ENCODE data around the gene TBXA2R. TPM values are rescaled to one million over a fixed set of nuclear protein-coding genes. Genes with fewer than 3 reads are reported as not detected.

Gene TBXA2R
- total RNA-seq, 2 experiments from 2014 or later: 2.7 to 3.4 TPM

DNA sequence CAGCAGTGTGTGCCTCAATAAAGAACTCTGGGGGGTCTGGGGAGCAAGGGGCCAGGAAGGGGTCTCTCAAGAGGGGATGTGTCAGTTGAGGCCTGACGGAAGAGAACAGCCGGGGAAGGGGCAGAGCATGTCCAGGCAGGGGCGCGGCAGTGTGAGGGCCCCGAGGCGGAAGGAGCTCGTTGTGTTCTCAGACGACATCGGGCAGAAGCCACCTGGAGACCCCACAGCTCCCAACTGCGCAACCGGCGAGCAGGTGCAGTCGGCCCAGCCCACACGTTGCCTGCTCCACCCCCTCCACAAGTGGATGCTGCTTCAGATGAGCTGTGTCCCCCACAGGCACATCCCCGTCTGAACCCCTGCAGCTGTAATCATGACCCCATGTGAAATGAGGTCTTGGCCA lies 15.0 kb upstream of the TBXA2R start:
- ChIA-PET CTCF (interaction anchor here (0.6 to 1.7 kb wide), 2 partner anchors 13 kb away, joined by 3 to 4 read pairs; no protein-coding TSS in a partner anchor), POLR2A (no interaction called here)

DNA sequence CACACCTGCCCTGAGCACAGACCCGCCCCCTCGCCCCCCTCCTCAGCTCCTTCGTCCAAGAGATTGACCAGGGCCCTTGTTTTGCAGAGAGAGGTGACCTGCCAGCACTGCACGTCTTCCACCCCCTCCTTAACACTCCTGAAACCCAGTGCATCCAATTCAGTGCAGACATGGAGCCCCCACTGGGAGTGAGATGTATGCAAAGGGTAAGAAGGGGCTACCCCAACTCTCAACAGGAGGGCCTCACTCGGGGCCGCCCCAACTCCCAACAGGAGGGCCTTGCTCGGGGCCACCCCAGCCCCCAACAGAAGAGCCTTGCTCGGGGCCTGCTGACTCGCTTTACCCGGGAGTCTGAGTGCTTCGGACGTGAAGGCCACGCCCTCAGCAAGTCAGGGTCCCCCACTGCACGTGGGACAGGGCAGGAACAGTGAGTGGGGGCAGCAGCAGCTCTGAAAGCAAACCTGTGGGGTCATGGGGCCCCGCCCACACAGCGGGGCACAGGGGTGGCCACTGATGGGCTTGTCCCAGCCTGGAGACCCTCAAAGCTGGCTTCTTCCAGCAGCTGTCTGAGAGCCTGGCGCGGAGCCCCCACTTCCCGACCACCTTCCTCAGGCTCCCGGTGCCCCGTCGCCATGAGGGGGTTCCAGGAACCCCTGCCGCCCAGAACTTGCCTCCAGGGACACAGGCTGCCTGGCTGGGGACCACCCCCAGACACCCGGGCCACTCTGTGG lies 14.3 kb upstream of the TBXA2R start:
- ChIA-PET CTCF (interaction anchor here (1.0 to 1.7 kb wide), 3 partner anchors 13 to 36 kb away, joined by 3 to 4 read pairs (median 4); partner anchors contain the start of gene GIPC3), POLR2A (no interaction called here)

DNA sequence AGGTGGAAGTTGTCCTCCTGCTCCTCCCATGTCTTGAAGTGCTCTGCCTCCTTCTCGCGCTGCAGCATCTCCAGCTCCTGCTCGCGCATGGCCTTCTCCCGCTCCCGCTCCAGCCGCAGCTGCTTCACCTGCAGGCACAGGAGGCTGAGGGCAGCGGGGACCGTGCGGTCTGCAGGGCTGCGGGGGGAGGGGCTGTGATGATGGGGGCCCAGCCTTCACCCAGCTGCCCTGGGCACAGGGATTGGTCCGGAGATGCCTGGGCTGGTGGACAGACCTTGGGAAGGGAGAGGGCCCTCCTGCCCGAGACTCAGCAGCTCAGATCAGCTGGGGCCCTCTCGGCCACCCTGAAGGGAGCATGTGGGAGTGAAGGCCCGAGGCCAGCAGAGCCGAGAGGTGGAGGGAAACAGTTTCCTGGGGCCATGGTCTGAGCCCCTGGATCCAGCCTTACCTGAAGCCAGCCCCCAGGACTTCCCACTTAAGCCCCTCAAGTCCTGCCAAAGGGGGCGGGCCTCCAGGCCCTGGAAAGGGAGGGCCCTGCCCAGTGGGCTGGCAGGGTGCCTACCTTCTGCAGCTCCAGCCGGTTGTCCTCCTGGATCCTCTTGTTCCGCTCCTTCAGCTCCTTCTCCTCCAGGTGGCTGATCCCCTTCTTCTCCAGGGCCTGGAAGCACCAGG lies 13.6 kb upstream of the TBXA2R start:
- POLR2A ChIA-PET: no interaction called here
- CTCF ChIA-PET: interaction anchor here (1.0 to 1.7 kb wide), 4 partner anchors 12 to 35 kb away, joined by 3 to 4 read pairs (median 4); partner anchors contain the start of gene GIPC3

- POLR2A ChIA-PET: no interaction called here
- CTCF ChIA-PET: interaction anchor here (1.1 to 1.6 kb wide), 3 partner anchors 10 to 31 kb away, joined by 3 to 6 read pairs (median 4); no protein-coding TSS in a partner anchor
These were observed 12.9 kb upstream of the TBXA2R start for GRCh38 chr19:3619631-3620012.

GRCh38 chr19:3618811-3619630 lies 12.3 kb upstream of the TBXA2R start:
- POLR2A ChIA-PET: no interaction called here

GRCh38 chr19:3618144-3618810 lies 11.6 kb upstream of the TBXA2R start:
- CTCF ChIA-PET: interaction anchor here (0.6 to 1.5 kb wide), 5 partner anchors 9 to 407 kb away, joined by 3 to 6 read pairs (median 4); no protein-coding TSS in a partner anchor
- POLR2A ChIA-PET: no interaction called here

More at GRCh38 chr19:3618811-3619630, 12.3 kb upstream of the TBXA2R start:
- CTCF ChIA-PET: interaction anchor here (0.6 to 1.6 kb wide), 6 partner anchors 10 to 408 kb away, joined by 3 to 6 read pairs (median 4); no protein-coding TSS in a partner anchor

GRCh38 chr19:3617463-3617862 lies 10.8 kb upstream of the TBXA2R start:
- ChIA-PET CTCF (no interaction called here), POLR2A (no interaction called here)

- ChIA-PET POLR2A (no interaction called here), CTCF (interaction anchor here (1.3 kb wide), 1 partner anchor 29 kb away, joined by 6 read pairs; no protein-coding TSS in a partner anchor)
These were observed 9.0 kb upstream of the TBXA2R start for GRCh38 chr19:3615524-3616135.

- CTCF ChIA-PET: no interaction called here
These were observed 8.3 kb upstream of the TBXA2R start for GRCh38 chr19:3614858-3615505.

GRCh38 chr19:3613818-3614661 lies 7.4 kb upstream of the TBXA2R start:
- POLR2A ChIA-PET: no interaction called here
- CTCF ChIA-PET: no interaction called here

More at GRCh38 chr19:3614858-3615505, 8.3 kb upstream of the TBXA2R start:
- POLR2A ChIA-PET: no interaction called here

GRCh38 chr19:3612901-3613741 lies 6.4 kb upstream of the TBXA2R start:
- CTCF ChIA-PET: no interaction called here

DNA sequence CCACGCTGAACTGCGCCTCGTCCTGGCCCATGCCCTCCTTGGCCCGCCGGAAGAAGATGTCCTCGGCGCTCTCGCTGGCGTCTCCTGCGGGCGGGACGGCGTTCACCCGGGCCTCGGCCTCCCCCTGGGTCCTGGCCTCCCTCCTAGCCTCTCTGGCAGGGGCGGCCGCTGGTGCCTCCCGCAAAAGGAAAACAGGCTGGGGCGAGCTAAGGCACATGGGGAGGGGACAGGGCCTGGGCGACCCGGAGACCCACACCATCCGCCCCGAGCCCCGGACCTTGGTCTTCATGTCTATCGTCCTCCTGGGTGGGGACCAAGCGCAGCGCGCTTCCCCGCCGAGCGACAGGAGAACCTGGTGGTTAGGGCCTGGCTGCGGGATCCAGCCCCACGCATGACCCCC lies 5.7 kb upstream of the TBXA2R start:
- CTCF ChIA-PET: no interaction called here
- POLR2A ChIA-PET: no interaction called here

More at GRCh38 chr19:3612901-3613741, 6.4 kb upstream of the TBXA2R start:
- POLR2A ChIA-PET: no interaction called here

DNA sequence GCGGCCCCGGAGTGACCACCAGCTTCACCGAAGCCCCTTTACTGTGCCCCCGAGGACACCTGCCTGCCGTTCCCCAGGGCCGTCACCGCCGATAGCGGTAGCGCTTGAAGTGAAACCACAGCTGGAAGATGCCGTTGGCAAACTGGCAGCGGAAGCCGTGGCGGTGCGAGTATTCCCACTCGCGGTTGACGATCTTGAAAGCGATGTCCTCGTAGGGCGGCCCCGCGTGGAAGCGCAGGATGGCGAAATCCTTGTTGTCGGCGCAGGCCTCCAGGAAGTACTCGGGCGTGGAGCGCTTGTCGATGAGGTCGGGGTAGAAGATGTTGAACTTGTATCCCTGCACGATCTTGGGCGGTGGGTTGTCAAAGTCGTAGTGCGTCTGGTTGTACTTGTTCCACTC lies 5.2 kb upstream of the TBXA2R start:
- POLR2A ChIA-PET: no interaction called here
- CTCF ChIA-PET: no interaction called here

DNA sequence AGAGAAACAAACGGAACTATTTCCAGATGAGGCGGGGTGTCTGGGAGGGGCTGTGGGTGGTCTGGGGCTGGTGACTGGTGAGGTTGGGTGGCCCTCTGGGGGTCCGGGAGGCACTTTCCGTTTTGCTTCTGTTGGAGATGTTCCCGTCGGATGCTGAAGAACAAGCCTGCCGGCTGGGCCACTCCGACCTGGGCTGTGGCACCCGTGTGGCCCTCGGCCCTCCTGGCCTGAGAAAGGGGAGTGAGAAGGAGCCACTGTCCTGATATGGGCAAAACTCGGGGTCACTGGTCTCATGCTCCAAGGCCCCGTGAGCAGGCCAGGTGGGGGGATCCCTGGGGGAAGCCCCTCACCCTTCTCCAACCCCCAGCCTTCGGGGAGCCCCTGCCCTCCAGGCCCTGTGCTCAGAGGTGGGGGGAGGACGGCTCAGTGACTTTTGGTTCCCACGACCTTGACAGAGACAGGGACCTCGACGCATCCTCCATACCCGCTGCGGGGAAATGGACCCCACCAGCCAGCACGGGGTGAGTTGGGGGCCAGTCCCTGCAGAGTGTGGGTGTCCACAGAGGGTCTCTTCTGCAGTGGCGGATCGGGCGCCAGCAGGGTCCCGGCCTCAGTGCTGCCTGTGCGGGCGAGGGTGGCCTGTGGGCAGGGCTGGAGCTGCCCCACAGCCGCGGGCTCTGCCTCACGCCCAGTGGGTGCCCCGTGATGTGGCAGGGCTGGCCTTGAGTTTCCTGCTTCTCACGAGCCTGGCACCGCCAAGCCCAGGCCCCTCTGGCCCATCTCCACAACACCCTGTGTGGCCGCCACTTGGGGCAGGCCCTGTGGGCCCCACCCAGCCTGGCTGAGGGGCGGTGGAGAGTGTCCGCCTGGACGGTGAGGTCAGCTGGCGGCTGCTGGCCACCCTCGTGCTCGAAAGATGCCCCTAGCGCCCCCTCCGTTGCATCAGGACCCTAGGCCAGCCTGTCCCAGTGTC lies 4.4 kb upstream of the TBXA2R start:
- CTCF ChIA-PET: no interaction called here
- POLR2A ChIA-PET: no interaction called here

DNA sequence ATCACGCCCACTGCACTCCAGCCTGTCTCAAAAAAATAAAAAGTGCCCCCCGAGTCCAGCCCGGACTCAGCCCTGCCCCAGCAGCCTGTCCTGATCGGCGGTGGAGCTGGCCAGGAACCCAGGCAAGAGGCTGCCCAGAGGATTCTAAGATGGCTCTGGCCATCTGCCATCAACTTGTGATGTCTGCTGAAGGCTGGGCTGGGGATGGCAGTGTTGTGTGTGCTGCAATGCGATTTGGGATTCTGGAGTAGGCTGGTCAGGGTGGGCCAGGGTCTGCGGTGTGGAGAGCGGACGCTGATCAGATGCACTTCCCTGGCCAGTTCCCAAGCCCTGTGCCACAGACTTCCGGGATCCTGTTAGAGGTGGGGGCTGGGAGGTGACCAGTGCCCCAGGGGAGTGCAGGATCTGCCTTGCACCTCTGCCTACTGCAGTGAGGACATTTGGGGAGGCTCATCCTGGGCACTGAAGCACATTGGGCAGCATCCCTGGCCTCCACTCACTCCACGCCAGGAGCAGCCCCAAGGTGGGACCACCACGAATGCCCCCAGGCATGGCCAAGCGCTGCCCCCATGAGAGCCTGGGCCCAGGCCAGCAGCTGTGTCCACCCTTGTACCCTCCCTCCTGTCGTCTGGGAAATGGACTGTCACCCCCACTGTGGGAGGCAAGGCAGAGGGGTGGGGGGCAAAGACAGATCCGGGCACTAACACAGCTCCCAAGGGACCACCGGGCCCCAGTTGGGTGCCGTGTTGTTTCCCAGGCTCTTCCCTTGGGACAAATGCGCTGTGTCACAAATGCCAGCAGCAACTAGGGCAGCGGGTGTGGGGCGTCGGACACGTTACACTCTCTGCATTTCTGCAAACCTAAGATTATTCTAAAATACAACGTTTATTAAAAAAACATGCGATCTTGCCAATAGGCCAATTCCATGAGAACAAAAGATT lies 3.4 kb upstream of the TBXA2R start:
- ChIA-PET POLR2A (no interaction called here), CTCF (interaction anchor here (1.5 kb wide), 1 partner anchor 9 kb away, joined by 6 read pairs; no protein-coding TSS in a partner anchor)
